ENCODE data around the gene KRT77. TPM values are rescaled to one million over a fixed set of nuclear protein-coding genes. Genes with fewer than 3 reads are reported as not detected.

KRT77 gene
- total RNA-seq, 3 donors from 2014 or later, result not detected

GRCh38 chr12:52740584-52740983 is 37.3 kb upstream of the KRT77 start:
- intact Hi-C loops (cut with DNase I, micrococcal nuclease), result no loop called here
- TF ChIP-seq, protein P1, sequence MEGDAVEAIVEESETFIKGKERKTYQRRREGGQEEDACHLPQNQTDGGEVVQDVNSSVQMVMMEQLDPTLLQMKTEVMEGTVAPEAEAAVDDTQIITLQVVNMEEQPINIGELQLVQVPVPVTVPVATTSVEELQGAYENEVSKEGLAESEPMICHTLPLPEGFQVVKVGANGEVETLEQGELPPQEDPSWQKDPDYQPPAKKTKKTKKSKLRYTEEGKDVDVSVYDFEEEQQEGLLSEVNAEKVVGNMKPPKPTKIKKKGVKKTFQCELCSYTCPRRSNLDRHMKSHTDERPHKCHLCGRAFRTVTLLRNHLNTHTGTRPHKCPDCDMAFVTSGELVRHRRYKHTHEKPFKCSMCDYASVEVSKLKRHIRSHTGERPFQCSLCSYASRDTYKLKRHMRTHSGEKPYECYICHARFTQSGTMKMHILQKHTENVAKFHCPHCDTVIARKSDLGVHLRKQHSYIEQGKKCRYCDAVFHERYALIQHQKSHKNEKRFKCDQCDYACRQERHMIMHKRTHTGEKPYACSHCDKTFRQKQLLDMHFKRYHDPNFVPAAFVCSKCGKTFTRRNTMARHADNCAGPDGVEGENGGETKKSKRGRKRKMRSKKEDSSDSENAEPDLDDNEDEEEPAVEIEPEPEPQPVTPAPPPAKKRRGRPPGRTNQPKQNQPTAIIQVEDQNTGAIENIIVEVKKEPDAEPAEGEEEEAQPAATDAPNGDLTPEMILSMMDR (IDR thresholded peaks at IDR 0.05), result no peak
- no peak for ATAC-seq
- Histone ChIP-seq H3K36me3 (ENCODE audit: low read depth) (no peaks in the 10 kb centered on the region), H3K9me3 (no peaks in the 10 kb centered on the region), H3K4me3 (no peak overlapping the region), H3K4me1 (ENCODE audit: low read depth) (no peaks in the 10 kb centered on the region)
- DNase-seq, result no peak

DNA sequence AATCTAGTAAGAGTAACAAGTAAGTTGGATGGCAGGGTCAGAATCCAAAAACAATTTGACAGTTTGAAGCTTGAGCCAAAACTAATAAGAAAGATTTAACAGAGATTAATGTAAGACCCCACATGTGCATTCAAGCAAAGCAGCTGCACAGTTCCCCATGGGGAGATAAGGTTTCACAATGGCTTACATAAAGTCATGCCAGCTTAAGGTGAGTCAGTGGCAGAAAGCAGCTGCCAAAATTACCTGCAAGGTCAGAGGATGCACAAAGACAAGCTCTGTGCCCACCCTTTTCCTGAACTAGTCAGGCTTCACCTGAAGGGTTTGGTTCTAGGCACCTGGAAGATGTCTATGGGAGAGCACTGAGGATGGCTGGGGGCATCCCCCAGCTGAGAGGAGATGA is 36.6 kb upstream of the KRT77 start:
- Histone ChIP-seq H3K4me3 (no peak overlapping the region), H3K9me3 (no peaks in the 10 kb centered on the region), H3K4me1 (ENCODE audit: low read depth) (no peaks in the 10 kb centered on the region), H3K36me3 (ENCODE audit: low read depth) (no peaks in the 10 kb centered on the region)
- no peak for DNase-seq
- intact Hi-C loops (cut with DNase I, micrococcal nuclease), result no loop called here
- no peak for ATAC-seq
- TF ChIP-seq, protein P1 (IDR thresholded peaks at IDR 0.05), result no peak

DNA sequence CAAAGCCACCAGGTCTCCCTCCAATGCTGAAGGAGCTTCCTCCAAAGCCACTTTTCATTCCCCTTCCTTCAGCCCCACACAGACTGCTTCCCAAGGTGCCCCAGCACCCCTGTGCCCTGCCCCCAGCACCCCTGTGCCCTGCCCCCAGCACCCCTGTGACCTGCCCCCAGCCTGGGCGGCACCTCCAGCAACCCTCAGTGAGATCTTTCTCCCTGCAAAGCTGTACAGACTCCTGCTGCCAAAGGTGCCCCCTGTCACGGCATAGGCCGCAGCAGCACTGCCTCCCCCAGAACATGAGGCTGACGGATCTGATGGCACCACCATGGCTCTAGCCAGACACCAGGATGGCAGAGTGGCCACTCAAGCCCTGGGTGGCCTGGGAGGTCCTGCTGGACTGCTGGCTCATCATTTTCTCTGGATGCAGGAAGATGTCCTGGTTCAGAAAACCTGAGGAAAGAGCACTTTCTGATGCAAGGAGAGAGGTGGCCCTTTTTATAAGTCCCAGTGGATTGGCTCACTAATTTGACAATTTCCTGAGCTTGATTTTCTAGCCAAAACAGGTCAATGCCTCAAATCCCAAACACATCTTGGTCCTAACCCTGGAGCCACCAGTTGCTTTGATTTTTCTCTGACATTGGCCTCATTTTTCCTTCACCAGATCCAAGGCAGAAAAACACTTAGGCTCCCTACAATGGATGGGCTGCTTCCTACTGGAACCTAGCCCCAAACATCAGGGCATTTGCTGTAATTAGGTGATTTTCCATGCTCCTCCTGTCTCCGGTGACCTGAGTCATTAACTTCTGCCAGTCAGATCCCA is 32.7 kb upstream of the KRT77 start:
- TF ChIP-seq, protein P1 (IDR thresholded peaks at IDR 0.05), result no peak
- DNase-seq (no peak), ATAC-seq (no peak)
- no peaks in the 10 kb centered on the region for H3K36me3 ChIP-seq (ENCODE audit: low read depth)
- no peaks in the 10 kb centered on the region for H3K4me1 ChIP-seq (ENCODE audit: low read depth)
- intact Hi-C loops (cut with DNase I, micrococcal nuclease), result no loop called here
- no peaks in the 10 kb centered on the region for H3K9me3 ChIP-seq
- H3K4me3 ChIP-seq, result no peak overlapping the region

DNA sequence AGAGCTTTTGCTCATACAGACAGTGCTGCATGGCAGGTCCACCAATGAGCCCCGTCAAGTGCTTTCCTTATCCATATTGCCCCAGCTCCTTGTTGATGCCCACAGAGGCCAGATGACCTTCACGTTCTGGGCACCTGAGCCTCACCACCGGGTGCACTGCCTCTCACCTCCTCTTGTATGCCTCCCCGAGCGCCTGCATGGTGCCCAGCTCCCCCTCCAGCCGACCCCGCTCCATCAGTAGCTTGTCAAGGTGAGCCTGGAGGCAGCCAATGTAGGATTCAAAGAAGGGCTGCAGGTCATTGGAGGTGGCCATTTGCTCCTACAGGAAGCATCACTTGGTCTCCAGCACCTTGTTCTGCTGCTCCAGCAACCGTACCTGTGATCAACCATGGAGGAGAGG is 31.8 kb upstream of the KRT77 start:
- H3K4me3 ChIP-seq, result no peak overlapping the region
- intact Hi-C loops (cut with DNase I, micrococcal nuclease), result no loop called here
- no peak for DNase-seq
- H3K4me1 ChIP-seq (ENCODE audit: low read depth), result no peaks in the 10 kb centered on the region
- no peaks in the 10 kb centered on the region for H3K9me3 ChIP-seq
- no peak for ATAC-seq
- TF ChIP-seq, protein P1 (IDR thresholded peaks at IDR 0.05), result no peak
- no peaks in the 10 kb centered on the region for H3K36me3 ChIP-seq (ENCODE audit: low read depth)

DNA sequence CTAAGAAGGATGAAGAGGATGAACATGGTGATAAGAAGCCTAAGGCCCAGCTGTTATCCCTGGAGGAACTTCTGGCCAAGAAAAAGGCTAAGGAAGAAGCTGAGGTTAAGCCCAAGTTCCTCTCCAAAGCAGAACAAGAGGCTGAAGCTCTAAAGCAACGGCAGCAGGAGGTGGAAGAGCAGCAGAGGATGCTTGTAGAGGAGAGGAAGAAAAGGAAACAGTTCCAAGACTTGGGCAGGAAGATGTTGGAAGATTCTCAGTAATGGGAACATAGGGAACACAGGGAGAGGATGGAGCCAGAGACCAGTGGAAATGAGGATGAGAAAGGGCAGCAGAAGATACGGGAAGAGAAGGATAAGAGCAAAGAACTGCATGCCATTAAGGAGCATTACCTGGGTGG is 27.5 kb upstream of the KRT77 start:
- intact Hi-C loops (cut with DNase I, micrococcal nuclease), result no loop called here
- Histone ChIP-seq H3K9me3 (no peaks in the 10 kb centered on the region), H3K4me3 (no peak overlapping the region), H3K36me3 (ENCODE audit: low read depth) (no peaks in the 10 kb centered on the region), H3K4me1 (ENCODE audit: low read depth) (no peaks in the 10 kb centered on the region)
- DNase-seq (no peak), ATAC-seq (no peak)
- TF ChIP-seq, protein P1 (IDR thresholded peaks at IDR 0.05), result no peak

All from mucosa of descending colon (tissue), 3 donors.